H9 (cell line): Measurements from ENCODE around the gene FAM200B. TPM values are rescaled to one million over a fixed set of nuclear protein-coding genes. Genes with fewer than 3 reads are reported as not detected.

Experiments used
- DNase-seq: peaks from one replicate; pipeline ENCODE4 v3.0.0-alpha.2; 2017
- H2AFZ ChIP-seq: one replicate; pipeline ENCODE4 v1.6.1; 2013; ENCODE audit warnings: mild to moderate bottlenecking, low read length, control low read depth, moderate library complexity
- H2AK5ac ChIP-seq: 2 replicates; pipeline ENCODE4 v1.6.1; 2013; ENCODE audit warnings: low read length, control low read depth, mixed read lengths; ENCODE audit not compliant: insufficient read length
- H2BK120ac ChIP-seq: one replicate; pipeline ENCODE4 v1.6.1; 2013; ENCODE audit warnings: low read depth, mild to moderate bottlenecking, low read length, control low read depth, inconsistent platforms; ENCODE audit not compliant: poor library complexity, severe bottlenecking
- H2BK12ac ChIP-seq: 2 replicates; pipeline ENCODE4 v1.6.1; 2013; ENCODE audit warnings: low read length, control low read depth, mixed read lengths, low read depth; ENCODE audit not compliant: insufficient read length
- H2BK15ac ChIP-seq: 2 replicates; pipeline ENCODE4 v1.6.1; 2013; ENCODE audit warnings: low read depth, low read length, control low read depth
- H2BK20ac ChIP-seq: one replicate; pipeline ENCODE4 v1.6.1; 2013; ENCODE audit warnings: low read depth, mild to moderate bottlenecking, low read length, control low read depth, inconsistent platforms; ENCODE audit not compliant: poor library complexity, severe bottlenecking
- H2BK5ac ChIP-seq: 2 replicates; pipeline ENCODE4 v1.6.1; 2013; ENCODE audit warnings: low read length, control low read depth, mixed read lengths; ENCODE audit not compliant: insufficient read length
- H3K14ac ChIP-seq: 2 replicates; pipeline ENCODE4 v1.6.1; 2013; ENCODE audit warnings: low read length, control low read depth; ENCODE audit not compliant: insufficient read depth
- H3K18ac ChIP-seq: 2 replicates; pipeline ENCODE4 v1.6.1; 2013; ENCODE audit warnings: low read depth, mild to moderate bottlenecking, mixed read lengths, low read length, control low read depth; ENCODE audit not compliant: insufficient read length
- H3K23ac ChIP-seq: 2 replicates; pipeline ENCODE4 v1.6.1; 2013; ENCODE audit warnings: low read length, control low read depth, mixed read lengths, low read depth; ENCODE audit not compliant: insufficient read length
- H3K23me2 ChIP-seq: 2 replicates; pipeline ENCODE4 v1.6.1; 2013; ENCODE audit warnings: low read depth, mild to moderate bottlenecking, mixed read lengths, low read length, control low read depth; ENCODE audit not compliant: insufficient read length, poor library complexity, severe bottlenecking
- H3K27ac ChIP-seq: 2 replicates; pipeline ENCODE4 v1.5.1; 2013; ENCODE audit warnings: low read length, control low read depth, mixed read lengths, low read depth; ENCODE audit not compliant: insufficient read length
- H3K27me3 ChIP-seq: 2 replicates; pipeline ENCODE4 v1.6.1; 2013; ENCODE audit warnings: low read length, control low read depth, inconsistent platforms; ENCODE audit not compliant: insufficient read depth
- H3K4ac ChIP-seq: 2 replicates; pipeline ENCODE4 v1.6.1; 2013; ENCODE audit warnings: low read depth, mild to moderate bottlenecking, control low read depth, inconsistent platforms, low read length, moderate library complexity
- H3K4me1 ChIP-seq: 2 replicates; pipeline ENCODE4 v1.6.1; 2013; ENCODE audit warnings: low read length, control low read depth, inconsistent platforms; ENCODE audit not compliant: insufficient read depth
- H3K4me2 ChIP-seq: 2 replicates; pipeline ENCODE4 v1.6.1; 2013; ENCODE audit warnings: low read length, control low read depth, mixed read lengths; ENCODE audit not compliant: insufficient read length, insufficient read depth
- H3K56ac ChIP-seq: 2 replicates; pipeline ENCODE4 v1.6.1; 2013; ENCODE audit warnings: low read depth, mild to moderate bottlenecking, mixed read lengths, low read length, control low read depth; ENCODE audit not compliant: insufficient read length
- H3K79me1 ChIP-seq: 2 replicates; pipeline ENCODE4 v1.6.1; 2013; ENCODE audit warnings: low read depth, mild to moderate bottlenecking, moderate library complexity, low read length, control low read depth, inconsistent platforms; ENCODE audit not compliant: insufficient read depth, poor library complexity, severe bottlenecking
- H3K79me2 ChIP-seq: 2 replicates; pipeline ENCODE4 v1.6.1; 2013; ENCODE audit warnings: low read length, control low read depth, inconsistent platforms; ENCODE audit not compliant: insufficient read depth
- H3K9ac ChIP-seq: 2 replicates; pipeline ENCODE4 v1.6.1; 2013; ENCODE audit warnings: low read length, control low read depth, mixed read lengths; ENCODE audit not compliant: insufficient read length; ENCODE audit errors: extremely low read depth
- H3K9me3 ChIP-seq: one replicate; pipeline ENCODE4 v1.6.1; 2013; ENCODE audit warnings: low read depth, low read length, inconsistent platforms; ENCODE audit not compliant: control insufficient read depth
- H3T11ph ChIP-seq: one replicate; pipeline ENCODE4 v1.6.1; 2013; ENCODE audit warnings: mild to moderate bottlenecking, low read length, control low read depth, inconsistent platforms
- H4K20me1 ChIP-seq: one replicate; pipeline ENCODE4 v1.6.1; 2013; ENCODE audit not compliant: control insufficient read depth, insufficient read length, insufficient read depth
- H4K5ac ChIP-seq: 2 replicates; pipeline ENCODE4 v1.6.1; 2013; ENCODE audit warnings: low read depth, mild to moderate bottlenecking, mixed read lengths, low read length, control low read depth; ENCODE audit not compliant: insufficient read length
- H4K8ac ChIP-seq: replicated peaks from 2 replicates; pipeline ENCODE4 v1.6.1; 2013; ENCODE audit warnings: low read length, control low read depth, mixed read lengths, low read depth; ENCODE audit not compliant: insufficient read length
- H4K91ac ChIP-seq: 2 replicates; pipeline ENCODE4 v1.6.1; 2013; ENCODE audit warnings: low read depth, mild to moderate bottlenecking, moderate library complexity, mixed read lengths, low read length, control low read depth; ENCODE audit not compliant: insufficient read length
- H3K27ac Mint-ChIP-seq, 3 experiments: 2 replicates in 2 of 3; 3 replicates in 1 of 3; pipeline ENCODE4 v1.8.0; 2020 to 2021; ENCODE audit warnings: mixed read lengths in 3 of 3, mild to moderate bottlenecking in 1 of 3, moderate library complexity in 1 of 3
- H3K27me3 Mint-ChIP-seq: 2 replicates; pipeline ENCODE4 v1.8.0; 2021; ENCODE audit warnings: low read depth, mild to moderate bottlenecking, moderate library complexity, mixed read lengths
- H3K36me3 Mint-ChIP-seq, 3 experiments: 2 replicates in 2 of 3; 3 replicates in 1 of 3; pipeline ENCODE4 v1.8.0; 2020 to 2021; ENCODE audit warnings: low read depth in 3 of 3, mixed read lengths in 3 of 3; ENCODE audit not compliant: insufficient read depth in 1 of 3
- H3K4me1 Mint-ChIP-seq, 2 experiments: 2 replicates each; pipeline ENCODE4 v1.8.0; 2020; ENCODE audit warnings: mixed read lengths in 2 of 2
- H3K4me3 Mint-ChIP-seq, 2 experiments: 2 replicates in 1 of 2; 3 replicates in 1 of 2; pipeline ENCODE4 v1.8.0; 2020 to 2021; ENCODE audit warnings: mild to moderate bottlenecking in 2 of 2, mixed read lengths in 2 of 2, moderate library complexity in 1 of 2
- H3K9me3 Mint-ChIP-seq, 2 experiments: 2 replicates in 1 of 2; 3 replicates in 1 of 2; pipeline ENCODE4 v1.8.0; 2020; ENCODE audit warnings: mild to moderate bottlenecking in 2 of 2, mixed read lengths in 2 of 2, moderate library complexity in 1 of 2
- CTCF ChIP-seq: fragments of 200-600 bp; sonication (generic); conservative IDR thresholded peaks from 3 replicates; pipeline ENCODE4 v1.8.0; 2021; ENCODE audit warnings: antibody characterized with exemption, mild to moderate bottlenecking
- WGBS: extraction: QIAGEN DNeasy Blood & Tissue Kit; methylation state at CpG from one replicate; pipeline ENCODE4 v1.1.7; 2013; ENCODE audit warnings: missing lambda C conversion rate, low lambda C conversion rate, mixed read lengths; ENCODE audit not compliant: insufficient read length; ENCODE audit errors: extremely low coverage; 5-methylcytosine and 5-hydroxymethylcytosine counted together
- total RNA-seq: library from RNA; stranded (reverse); gene quantifications from 2 replicates; pipeline ENCODE4 v1.2.1, GENCODE V29; 2021

The FAM200B gene
- total RNA-seq, 1 experiment from 2014 or later: 19.6 TPM

DNA sequence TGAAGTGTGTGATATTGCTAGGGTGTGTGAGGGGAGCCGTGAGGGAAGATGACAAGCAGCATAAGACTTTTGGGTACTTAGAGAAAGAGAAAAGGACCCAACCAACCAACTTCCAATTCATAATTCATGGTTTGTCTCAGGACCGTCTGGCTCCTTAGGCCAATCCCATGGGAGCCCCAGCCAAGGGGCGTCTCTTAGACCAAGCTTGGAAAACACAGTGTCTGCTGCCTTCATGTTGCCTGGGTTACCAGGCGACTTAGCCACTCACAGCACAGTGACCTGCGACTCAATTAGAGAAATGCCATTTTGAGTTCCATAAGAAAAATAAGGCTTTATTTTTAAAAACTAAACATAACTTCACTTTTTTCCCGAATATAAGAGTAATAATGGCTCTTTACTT lies 53.9 kb downstream of the FAM200B start:
- no peak overlapping the region for H3K4me3 Mint-ChIP-seq
- Histone ChIP-seq H3K27me3 (no peaks in the 10 kb centered on the region), H3K18ac (no peak overlapping the region), H2AK5ac (no peak overlapping the region), H3K23me2 (no peaks in the 10 kb centered on the region), H2BK20ac (no peak overlapping the region), H2BK12ac (no peak overlapping the region), H3K79me2 (no peaks in the 10 kb centered on the region), H4K8ac (no peak overlapping the region), H4K20me1 (no peaks in the 10 kb centered on the region), H2BK15ac (no peak overlapping the region), H3K4ac (no peak overlapping the region), H2BK120ac (no peak overlapping the region), H3K23ac (no peak overlapping the region), H3K9ac (no peak overlapping the region), H4K5ac (no peak overlapping the region), H4K91ac (no peak overlapping the region), H3K14ac (no peak overlapping the region), H3T11ph (no peak overlapping the region), H3K4me1 (no peaks in the 10 kb centered on the region), H3K9me3 (peaks cover 3% of the 10 kb centered on the region), H3K27ac (no peak overlapping the region), H3K56ac (no peak overlapping the region), H3K4me2 (no peak overlapping the region), H3K79me1 (no peaks in the 10 kb centered on the region), H2BK5ac (no peak overlapping the region), H2AFZ (no peak overlapping the region)
- H3K27me3 Mint-ChIP-seq: peaks cover 1% of the 10 kb centered on the region; the same call in 1 of the 2 replicates
- no peaks in the 10 kb centered on the region for H3K4me1 Mint-ChIP-seq
- DNase-seq: no peak
- peak overlapping the region in 1 of 3 experiments; percentile 4; a peak in 1 of 7 replicates for H3K27ac Mint-ChIP-seq
- TF ChIP-seq CTCF: no peak
- WGBS: no CpG with 5 or more reads among the region's 6 CpGs
- H3K9me3 Mint-ChIP-seq: peaks cover 4 to 5% of the 10 kb centered on the region in 2 experiments; a peak in 3 of 5 replicates
- peaks cover 0 to 2% (median 0%) of the 10 kb centered on the region in 3 experiments; a peak in 2 of 7 replicates for H3K36me3 Mint-ChIP-seq
